HUES64 (cell line): ENCODE results near the gene ARFIP1.

Experiments
- H3K27ac ChIP-seq: 2 replicates; pipeline ENCODE4 v1.7.0; 2013; ENCODE audit warnings: low read depth, low read length, inconsistent platforms
- H3K27me3 ChIP-seq: 2 replicates; pipeline ENCODE4 v1.6.1; 2013; ENCODE audit warnings: mild to moderate bottlenecking, low read length; ENCODE audit not compliant: insufficient read depth
- H3K36me3 ChIP-seq: 2 replicates; pipeline ENCODE4 v1.6.1; 2013; ENCODE audit warnings: mild to moderate bottlenecking, low read length; ENCODE audit not compliant: insufficient read depth
- H3K4me1 ChIP-seq: 2 replicates; pipeline ENCODE4 v1.6.1; 2013; ENCODE audit warnings: mild to moderate bottlenecking, low read length, moderate library complexity; ENCODE audit not compliant: insufficient read depth
- H3K4me3 ChIP-seq: 2 replicates; pipeline ENCODE4 v1.5.1; 2013; ENCODE audit warnings: mild to moderate bottlenecking, low read length, moderate library complexity
- H3K9ac ChIP-seq: 2 replicates; pipeline ENCODE4 v1.6.1; 2013; ENCODE audit warnings: mild to moderate bottlenecking, low read depth, low read length
- H3K9me3 ChIP-seq: 2 replicates; pipeline ENCODE4 v1.6.1; 2013; ENCODE audit warnings: low read depth, low read length; ENCODE audit not compliant: insufficient read depth
- WGBS: fragments of 150-250, 120-280 bp; methylation state at CpG from one replicate; pipeline ENCODE4 v1.1.7; 2013; ENCODE audit warnings: missing lambda C conversion rate; 5-methylcytosine and 5-hydroxymethylcytosine counted together

ARFIP1 gene

DNA sequence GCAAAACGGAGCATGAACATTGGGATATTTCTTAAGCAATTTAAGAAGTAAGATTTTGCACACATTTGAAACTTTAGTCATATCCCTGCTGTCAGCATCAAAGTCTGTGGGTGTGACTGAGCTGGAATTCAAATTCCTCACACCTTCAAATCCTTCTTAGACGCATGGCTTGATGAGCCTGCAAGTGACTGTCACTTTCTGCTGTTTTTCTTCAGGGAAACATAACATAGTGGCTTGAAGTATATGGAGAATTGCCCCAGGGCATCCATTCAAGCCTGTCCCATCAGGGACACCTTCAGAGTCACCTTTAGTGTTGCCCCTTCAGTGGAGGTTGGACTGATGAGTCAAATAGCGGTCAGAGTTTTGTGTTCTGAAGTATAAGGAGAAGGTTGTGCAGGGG is 173.8 kb downstream of the ARFIP1 start:
- WGBS, result 87% methylated on average over 3 of the region's 3 CpGs
- no peaks in the 10 kb centered on the region for H3K27me3 ChIP-seq
- peaks cover 45% of the 10 kb centered on the region for H3K36me3 ChIP-seq
- H3K4me1 ChIP-seq, result peaks cover 43% of the 10 kb centered on the region
- H3K27ac ChIP-seq, result no peak overlapping the region
- H3K4me3 ChIP-seq, result no peak overlapping the region
- H3K9ac ChIP-seq, result no peak overlapping the region
- H3K9me3 ChIP-seq, result no peaks in the 10 kb centered on the region

DNA sequence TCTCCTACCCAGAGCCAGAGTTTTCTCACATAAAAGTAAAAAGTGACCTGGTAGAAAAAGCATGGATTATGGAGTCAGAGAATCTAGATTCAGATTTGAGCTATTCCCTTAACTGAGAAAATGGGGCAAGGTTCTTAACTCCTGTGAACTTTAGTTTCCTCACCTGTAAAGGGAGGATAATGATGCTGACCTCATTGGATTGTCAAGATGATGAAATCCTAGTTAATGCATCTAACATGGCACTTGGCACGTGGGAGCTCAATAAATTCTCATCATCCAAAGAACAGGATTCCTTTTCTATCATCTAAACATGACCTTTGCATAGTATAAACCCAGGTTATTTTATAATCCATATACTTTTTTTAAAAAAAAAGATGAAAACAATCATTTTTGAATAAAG is 175.0 kb downstream of the ARFIP1 start:
- H3K4me1 ChIP-seq, result peaks cover 40% of the 10 kb centered on the region
- 90% methylated on average over 1 of the region's 1 CpG for WGBS
- H3K9ac ChIP-seq, result no peak overlapping the region

DNA sequence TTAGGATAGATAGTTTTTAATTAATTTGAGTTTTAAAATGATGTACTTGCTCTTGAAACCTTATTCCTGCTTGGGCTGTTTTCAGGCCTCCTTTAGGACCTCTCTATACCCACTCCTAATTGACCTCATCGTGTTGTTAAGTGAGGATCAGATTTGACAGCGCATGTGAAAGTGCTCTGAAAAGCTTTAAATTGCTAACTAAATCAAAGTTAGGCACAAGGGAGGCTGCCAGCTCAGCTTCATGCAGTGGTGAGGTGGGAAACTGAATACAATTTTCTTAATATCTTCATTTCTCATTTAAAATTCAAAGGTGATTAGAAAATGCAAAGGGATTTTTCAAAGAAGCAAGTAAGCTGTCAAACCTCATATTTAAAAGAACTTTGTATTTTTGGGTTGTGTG is 176.4 kb downstream of the ARFIP1 start:
- no peak overlapping the region for H3K9ac ChIP-seq
- no peak overlapping the region for H3K27ac ChIP-seq
- H3K36me3 ChIP-seq, result peaks cover 58% of the 10 kb centered on the region
- peaks cover 28% of the 10 kb centered on the region for H3K4me1 ChIP-seq
- no peak overlapping the region for H3K4me3 ChIP-seq
- H3K9me3 ChIP-seq, result no peaks in the 10 kb centered on the region
- no peaks in the 10 kb centered on the region for H3K27me3 ChIP-seq
- WGBS, result 59% methylated on average over 2 of the region's 2 CpGs

More for the DNA sequence above, 175.0 kb downstream of the ARFIP1 start:
- Histone ChIP-seq H3K27me3 (no peaks in the 10 kb centered on the region), H3K27ac (no peak overlapping the region), H3K36me3 (peaks cover 44% of the 10 kb centered on the region), H3K4me3 (no peak overlapping the region), H3K9me3 (no peaks in the 10 kb centered on the region)

DNA sequence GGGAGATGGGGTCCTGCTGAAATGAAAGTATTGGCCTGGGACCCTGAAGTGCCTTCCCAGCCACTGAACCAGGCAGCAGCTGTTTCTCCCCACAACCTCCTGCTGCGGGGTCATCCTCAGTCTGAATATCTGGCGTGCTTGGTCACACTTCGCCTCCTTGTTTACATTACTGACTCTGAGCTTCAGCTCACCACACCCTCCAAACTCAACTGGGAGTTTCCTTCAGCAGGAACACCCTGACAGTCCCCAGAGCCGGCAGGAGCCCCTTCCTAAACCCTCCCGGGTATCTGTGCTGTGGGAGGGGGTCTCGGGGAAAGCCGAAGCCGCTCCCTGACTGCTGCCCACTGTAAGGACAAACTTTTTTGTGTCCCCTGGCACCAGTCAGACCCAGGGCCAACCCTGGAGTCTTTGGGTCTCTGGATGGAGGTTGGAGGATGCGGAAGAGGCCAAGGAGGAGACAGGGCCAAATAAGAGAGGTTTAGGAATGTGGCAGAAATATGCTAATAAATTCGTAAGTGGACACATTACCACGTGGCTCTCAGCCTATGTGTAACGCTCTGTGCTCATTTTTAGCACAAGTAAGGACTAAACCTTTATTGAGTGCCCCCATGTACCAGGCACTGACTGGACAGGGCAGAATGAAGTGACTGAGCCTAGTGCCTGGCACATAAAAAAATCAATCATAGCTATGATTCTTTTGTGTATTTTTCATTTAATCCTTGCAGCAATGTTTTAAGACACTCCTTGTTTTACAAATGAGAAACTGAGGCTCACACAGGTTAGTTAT is 177.1 kb downstream of the ARFIP1 start:
- Histone ChIP-seq H3K9ac (no peak overlapping the region), H3K27me3 (no peaks in the 10 kb centered on the region), H3K36me3 (peaks cover 65% of the 10 kb centered on the region), H3K4me3 (no peak overlapping the region), H3K27ac (peak overlapping the region; percentile 19; the same call in 1 of the 2 replicates), H3K4me1 (peaks cover 23% of the 10 kb centered on the region), H3K9me3 (no peaks in the 10 kb centered on the region)
- WGBS, result 66% methylated on average over 12 of the region's 12 CpGs

DNA sequence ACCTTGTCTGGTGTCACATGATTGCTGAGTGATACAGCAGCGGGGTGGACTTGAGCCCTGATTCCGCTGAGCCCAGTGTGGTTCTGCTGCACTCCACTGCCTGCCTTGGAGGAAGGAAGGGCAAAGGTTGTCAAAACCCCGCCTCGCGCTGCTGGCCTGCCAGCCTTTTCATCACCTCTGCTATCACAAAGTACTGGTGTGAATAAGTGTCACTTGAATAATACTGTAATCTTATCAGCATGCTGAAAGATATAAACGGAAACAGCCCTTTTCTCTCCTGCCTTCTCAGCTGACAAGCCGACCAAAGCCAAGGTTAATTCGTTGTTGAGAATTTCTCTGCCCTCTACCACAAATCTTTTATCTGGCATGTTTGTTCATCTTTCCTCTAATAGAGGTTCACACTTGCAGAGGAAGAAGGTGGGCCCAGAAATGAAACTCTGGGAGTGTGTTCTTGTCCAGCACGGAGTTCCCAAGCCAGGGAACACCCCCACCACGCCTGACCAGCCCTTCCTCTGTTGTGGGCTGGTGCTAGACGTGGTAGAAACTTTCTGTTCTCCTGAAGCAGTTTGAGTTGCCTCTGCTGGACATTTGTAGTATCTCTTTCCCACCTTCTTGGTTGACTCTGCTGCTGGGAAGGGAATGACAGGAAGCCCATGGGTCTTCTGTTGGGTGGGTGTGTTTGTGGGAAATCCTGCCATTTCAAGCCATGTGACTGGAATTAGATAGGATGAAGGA is 177.8 kb downstream of the ARFIP1 start:
- H3K9ac ChIP-seq, result no peak overlapping the region
- no peaks in the 10 kb centered on the region for H3K9me3 ChIP-seq
- H3K36me3 ChIP-seq, result peaks cover 72% of the 10 kb centered on the region
- peaks cover 15% of the 10 kb centered on the region for H3K4me1 ChIP-seq
- H3K27me3 ChIP-seq, result no peaks in the 10 kb centered on the region
- H3K4me3 ChIP-seq, result no peak overlapping the region
- WGBS, result 82% methylated on average over 11 of the region's 11 CpGs
- no peak overlapping the region for H3K27ac ChIP-seq

DNA sequence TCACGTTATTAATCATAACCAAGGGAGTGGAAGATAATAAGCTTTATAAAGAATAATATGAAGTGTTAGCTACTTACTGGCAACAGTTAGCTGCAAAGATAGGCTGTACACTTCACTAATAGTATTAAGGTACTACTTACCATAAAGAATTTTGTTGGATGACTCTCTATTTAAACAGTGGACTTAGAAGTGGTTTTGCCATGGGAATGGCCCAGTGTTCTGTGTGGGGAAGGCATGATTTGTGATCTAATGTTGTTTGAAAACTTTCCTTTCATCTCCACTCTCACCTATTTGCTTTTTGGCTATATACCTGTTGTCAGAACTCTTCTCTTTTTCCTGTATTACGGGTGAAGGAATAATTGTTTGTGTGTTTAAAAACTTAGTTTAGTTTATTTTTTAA is 179.3 kb downstream of the ARFIP1 start:
- Histone ChIP-seq H3K4me1 (peaks cover 11% of the 10 kb centered on the region; the same call in 1 of the 2 replicates), H3K36me3 (peaks cover 74% of the 10 kb centered on the region), H3K9ac (no peak overlapping the region), H3K9me3 (no peaks in the 10 kb centered on the region), H3K27ac (no peak overlapping the region), H3K4me3 (no peak overlapping the region), H3K27me3 (no peaks in the 10 kb centered on the region)
- 100% methylated on average over 1 of the region's 2 CpGs for WGBS

DNA sequence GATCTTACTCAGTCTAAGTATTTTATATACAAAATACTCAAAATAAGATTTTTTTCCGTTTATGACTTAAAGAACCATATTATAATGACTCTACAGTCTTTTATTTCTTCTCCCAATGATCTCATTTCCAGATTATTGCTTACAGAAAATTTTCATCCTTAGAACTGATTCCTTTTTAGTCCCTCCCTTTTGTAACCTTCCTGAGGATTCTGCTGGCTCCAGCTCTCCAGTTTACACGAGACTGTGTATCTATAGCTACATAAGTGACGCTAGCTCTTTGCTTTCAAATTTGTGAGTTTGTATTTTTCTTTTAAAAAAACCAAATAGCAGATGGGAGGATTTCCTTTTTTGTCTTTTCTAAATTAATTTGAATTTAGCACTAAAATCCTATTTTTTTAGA is 180.3 kb downstream of the ARFIP1 start:
- H3K4me1 ChIP-seq, result peaks cover 11% of the 10 kb centered on the region; the same call in 1 of the 2 replicates
- peaks cover 76% of the 10 kb centered on the region for H3K36me3 ChIP-seq
- H3K9ac ChIP-seq, result no peak overlapping the region
- H3K9me3 ChIP-seq, result no peaks in the 10 kb centered on the region
- WGBS, result 95% methylated on average over 2 of the region's 3 CpGs
- no peaks in the 10 kb centered on the region for H3K27me3 ChIP-seq
- H3K4me3 ChIP-seq, result no peak overlapping the region
- no peak overlapping the region for H3K27ac ChIP-seq

DNA sequence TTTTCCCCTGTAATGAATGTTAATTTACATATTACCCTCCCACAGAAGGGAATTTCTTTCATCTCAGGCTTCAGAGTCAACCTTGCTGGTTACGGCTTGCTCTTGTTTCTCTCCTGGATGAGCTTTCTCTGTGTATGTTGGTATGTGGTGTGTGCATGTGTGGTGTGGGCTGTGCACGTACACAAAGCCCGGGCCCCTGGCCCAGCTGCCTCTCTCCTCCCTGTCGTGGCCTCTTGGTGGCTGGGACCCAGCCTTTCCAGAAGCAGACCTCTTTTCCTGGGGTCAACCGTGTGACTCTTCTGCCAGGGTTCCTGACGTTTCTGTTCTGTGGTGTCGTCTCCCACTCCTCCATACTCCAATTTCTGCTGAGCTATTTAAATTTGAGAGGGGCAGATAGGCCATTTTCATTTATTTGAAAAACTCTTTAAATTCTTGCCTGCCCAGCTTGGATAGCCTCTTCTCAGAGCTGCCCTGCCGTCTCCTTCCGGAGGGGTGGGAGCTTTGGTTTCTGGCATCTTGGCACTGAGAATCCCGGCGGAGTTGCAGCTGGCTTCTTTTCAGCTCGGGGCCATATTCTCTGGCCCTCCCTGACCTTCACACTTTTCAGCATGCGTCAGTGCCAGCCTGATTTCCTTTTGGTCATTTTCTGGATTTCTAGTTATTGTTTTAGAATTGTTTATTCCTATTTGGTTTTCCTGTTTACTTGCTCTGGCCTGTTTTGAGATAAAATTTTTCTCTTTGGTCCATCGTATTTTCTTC is 181.4 kb downstream of the ARFIP1 start:
- peaks cover 76% of the 10 kb centered on the region for H3K36me3 ChIP-seq
- no peak overlapping the region for H3K9ac ChIP-seq
- H3K9me3 ChIP-seq, result no peaks in the 10 kb centered on the region
- H3K27ac ChIP-seq, result no peak overlapping the region
- H3K4me3 ChIP-seq, result no peak overlapping the region
- no peaks in the 10 kb centered on the region for H3K27me3 ChIP-seq
- H3K4me1 ChIP-seq, result peaks cover 8% of the 10 kb centered on the region; the same call in 1 of the 2 replicates
- WGBS, result 77% methylated on average over 13 of the region's 14 CpGs

DNA sequence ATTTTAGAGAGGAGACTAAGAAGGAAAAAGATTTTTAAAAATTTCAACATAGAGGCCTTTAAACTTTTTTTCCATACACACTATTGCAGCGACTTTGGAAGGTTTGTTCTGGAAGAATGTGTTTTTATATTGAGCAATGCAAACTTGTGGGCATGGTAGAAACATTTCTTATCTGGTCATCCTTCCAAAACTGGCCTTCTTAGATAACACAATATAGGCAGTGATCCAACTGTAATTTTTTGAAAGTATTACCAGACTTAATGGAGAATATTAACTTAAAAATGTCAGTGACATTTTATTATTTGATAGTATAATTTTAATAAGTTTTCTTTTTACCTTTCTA is 182.0 kb downstream of the ARFIP1 start:
- H3K4me3 ChIP-seq, result no peak overlapping the region
- H3K36me3 ChIP-seq, result peaks cover 75% of the 10 kb centered on the region
- H3K27ac ChIP-seq, result no peak overlapping the region
- H3K4me1 ChIP-seq, result 0 out of 2 replicates have a peak, but pooled peaks cover 4% of the 10 kb centered on the region
- H3K9ac ChIP-seq, result no peak overlapping the region
- H3K27me3 ChIP-seq, result no peaks in the 10 kb centered on the region
- no CpG with 5 or more reads among the region's 1 CpG for WGBS
- H3K9me3 ChIP-seq, result no peaks in the 10 kb centered on the region
